Activated CD8-positive, alpha-beta memory T cell treated with anti-CD3 and anti-CD28 coated beads for 1 hour (primary cell): ENCODE results near the gene SMC6.

ENCODE experiments used
- DNase-seq, 2 donors: peaks; one replicate each; pipeline ENCODE4 v3.0.0-alpha.2; 2020; ENCODE audit warnings: low read depth in 1 of 2; ENCODE audit errors: extremely low read depth in 1 of 2

The SMC6 gene

GRCh38 chr2:17620280-17620679, 133.3 kb downstream of the SMC6 start:
- DNase-seq, result no peak

GRCh38 chr2:17617955-17618354, 135.7 kb downstream of the SMC6 start:
- no peak for DNase-seq

- no peak for DNase-seq
Measured at GRCh38 chr2:17617516-17617915, 136.1 kb downstream of the SMC6 start.

GRCh38 chr2:17616405-17616804, 137.2 kb downstream of the SMC6 start:
- no peak for DNase-seq

- no peak for DNase-seq
Measured at GRCh38 chr2:17615728-17616351, 137.8 kb downstream of the SMC6 start.

GRCh38 chr2:17615147-17615546, 138.5 kb downstream of the SMC6 start:
- DNase-seq, result no peak

GRCh38 chr2:17614174-17614930, 139.3 kb downstream of the SMC6 start:
- DNase-seq, result no peak
